DOHH2 (cell line): Measurements from ENCODE around the gene GTF3C2.
"Not testable (repeated sequence)": the region's sequence is repeated elsewhere in the genome, so short reads cannot be mapped to it uniquely, and the experiment has no call there.

Experiments used
- CTCF ChIP-seq: fragments of 200-600 bp; sonication (generic); IDR thresholded peaks from one replicate; pipeline ENCODE4 v1.5.1; 2014; ENCODE audit warnings: antibody characterized with exemption, mild to moderate bottlenecking, low read depth, low read length; ENCODE audit not compliant: poor library complexity, severe bottlenecking
- EZH2phosphoT487 ChIP-seq: fragments of 200-600 bp; sonication (generic); IDR thresholded peaks from 2 replicates; pipeline ENCODE4 v1.6.1; 2017; ENCODE audit warnings: borderline replicate concordance, mild to moderate bottlenecking, antibody characterized with exemption, low read length, moderate library complexity, mixed read lengths

- not testable (repeated sequence) for TF ChIP-seq EZH2phosphoT487, CTCF
Measured at GRCh38 chr2:27300606-27301005, 56.0 kb downstream of the GTF3C2 start.
